Stimulated activated CD8-positive, alpha-beta memory T cell treated with anti-CD3 and anti-CD28 coated beads, Interleukin-4, amount 100 ng/mL, for 4 hours (primary cell): Measurements from ENCODE around the gene JADE2.
A peak's percentile ranks its signal among the peaks of the same experiment; 100 is the strongest.
"Not testable (repeated sequence)": the region's sequence is repeated elsewhere in the genome, so short reads cannot be mapped to it uniquely, and the experiment has no call there.

Experiments used
- DNase-seq, 2 donors: peaks; one replicate each; pipeline ENCODE4 v3.0.0-alpha.2; 2020; ENCODE audit warnings: low read depth in 2 of 2, low spot score in 1 of 2

Gene JADE2

DNA sequence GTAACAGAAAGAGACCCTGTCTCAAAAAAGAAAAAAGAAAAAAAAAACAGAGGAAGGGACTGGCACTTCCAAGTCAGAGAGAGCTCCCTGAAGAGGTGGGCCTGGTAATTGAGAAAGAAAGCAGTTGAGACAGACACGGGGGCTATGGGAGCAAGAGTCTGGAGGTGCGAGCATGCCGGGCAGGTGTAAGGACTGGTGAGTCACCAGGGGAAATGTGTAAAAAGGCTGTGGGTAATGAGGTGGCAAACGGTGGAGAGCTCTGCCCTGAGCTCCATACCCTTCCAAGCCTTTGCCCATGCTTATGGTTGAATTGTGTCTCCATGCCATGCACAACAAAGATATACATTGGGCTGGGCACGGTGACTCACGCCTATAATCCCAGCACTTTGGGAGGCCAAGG, 18.0 kb upstream of the JADE2 start:
- DNase-seq: no peak

DNA sequence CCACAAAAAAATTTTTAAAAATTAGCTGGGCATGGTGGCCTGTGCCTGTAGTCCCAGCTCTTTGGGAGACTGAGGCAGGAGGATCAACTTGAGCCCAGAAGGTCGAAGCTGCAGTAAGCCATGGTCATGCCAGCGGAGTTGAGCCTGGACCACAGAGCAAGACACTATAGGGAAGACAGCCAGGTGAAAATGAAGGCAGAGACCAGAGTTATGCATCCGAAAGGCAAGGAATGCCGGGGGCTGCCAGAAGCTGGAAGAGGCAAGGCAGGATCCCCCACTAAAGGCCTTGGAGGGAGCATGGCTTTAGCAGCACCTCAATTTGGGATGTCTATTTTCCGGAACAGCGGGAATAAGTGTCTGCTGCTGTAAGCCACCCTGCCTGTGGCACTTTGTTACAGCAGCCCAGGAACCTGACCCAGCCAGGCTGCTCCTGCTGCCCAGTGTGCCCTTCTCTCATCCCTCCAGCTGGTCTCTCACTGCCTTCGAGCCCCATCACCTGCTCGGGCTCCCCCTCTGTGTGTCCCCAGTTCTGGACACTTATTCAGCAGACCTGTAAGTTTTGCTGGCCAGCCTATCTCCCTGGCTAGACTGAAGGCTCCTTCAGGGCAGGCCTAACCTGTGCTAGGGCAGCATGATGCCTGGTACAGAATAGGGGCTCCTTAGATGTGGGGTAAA, 16.8 kb upstream of the JADE2 start:
- DNase-seq: no peak

DNA sequence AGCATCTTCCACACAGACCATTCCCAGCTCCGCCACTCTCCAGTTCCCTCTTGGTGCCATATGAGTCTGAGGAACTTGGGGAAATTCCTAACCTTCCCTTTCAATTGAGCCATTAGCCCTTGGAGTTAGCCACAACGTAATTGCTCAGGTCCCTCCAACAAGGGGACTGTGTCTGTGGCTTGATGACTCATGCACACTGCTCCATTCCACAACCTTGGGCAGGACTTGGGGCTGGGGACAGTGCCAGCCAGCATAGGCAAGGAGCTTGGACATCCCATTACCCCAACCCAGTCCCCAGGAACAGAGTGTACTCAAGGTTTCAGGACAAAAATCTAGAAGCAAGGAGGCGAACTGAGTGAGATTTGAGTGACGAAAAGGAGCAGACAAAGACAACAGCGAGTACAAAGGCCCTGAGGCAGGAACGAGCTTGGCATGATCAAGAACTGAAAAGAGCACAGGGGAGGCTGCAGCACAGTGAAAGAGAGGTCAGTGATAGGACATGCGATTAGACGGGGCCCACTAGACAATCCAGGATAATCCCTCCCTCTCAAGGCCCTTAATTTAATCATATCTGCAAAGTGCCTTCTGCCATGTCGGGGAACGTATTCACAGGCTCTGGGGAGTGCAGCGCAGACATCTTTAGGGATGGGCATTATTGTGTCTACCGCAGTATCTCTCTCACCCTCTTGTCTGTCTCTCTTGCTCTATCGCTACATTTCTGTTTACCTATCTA, 16.0 kb upstream of the JADE2 start:
- no peak for DNase-seq

DNA sequence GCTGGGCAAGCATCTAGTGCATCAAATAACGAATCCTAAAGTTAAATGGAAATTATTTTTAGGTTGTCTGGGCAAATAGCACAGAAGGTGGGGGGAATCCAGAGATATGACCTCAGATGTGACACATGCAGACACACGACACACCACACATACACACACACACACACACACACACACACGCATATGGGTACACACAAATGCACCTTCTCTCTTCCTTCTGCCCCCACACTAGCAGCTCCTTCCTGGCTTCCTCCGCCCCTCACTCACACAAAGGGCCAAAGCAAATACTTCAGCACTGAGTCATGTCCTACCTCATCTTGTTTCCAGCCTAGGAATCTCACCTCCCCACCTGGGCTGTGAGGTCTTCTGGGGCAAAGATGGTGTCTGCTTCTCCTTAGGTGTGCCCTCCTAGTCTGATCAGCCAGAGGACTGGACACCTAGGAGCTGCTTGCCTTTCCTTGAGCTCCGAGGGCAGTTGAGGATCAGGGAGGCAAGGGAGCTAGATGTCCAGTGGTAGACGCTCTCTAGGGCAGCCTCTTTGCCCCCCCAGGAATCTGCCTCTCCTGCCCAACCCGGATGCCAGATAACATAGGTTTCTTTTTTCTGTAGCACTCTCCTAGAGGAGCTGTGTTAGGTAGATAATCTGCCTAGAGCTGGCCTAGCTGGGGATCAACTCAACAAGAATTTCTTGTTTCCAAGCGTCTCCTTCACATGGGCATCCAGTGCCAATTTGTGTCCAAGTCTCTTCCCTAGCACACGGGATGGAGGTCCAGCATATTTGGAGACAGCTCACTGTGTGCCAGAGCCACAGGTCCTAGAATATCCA, 14.3 kb upstream of the JADE2 start:
- peak; percentile 30 to 52 for DNase-seq

DNA sequence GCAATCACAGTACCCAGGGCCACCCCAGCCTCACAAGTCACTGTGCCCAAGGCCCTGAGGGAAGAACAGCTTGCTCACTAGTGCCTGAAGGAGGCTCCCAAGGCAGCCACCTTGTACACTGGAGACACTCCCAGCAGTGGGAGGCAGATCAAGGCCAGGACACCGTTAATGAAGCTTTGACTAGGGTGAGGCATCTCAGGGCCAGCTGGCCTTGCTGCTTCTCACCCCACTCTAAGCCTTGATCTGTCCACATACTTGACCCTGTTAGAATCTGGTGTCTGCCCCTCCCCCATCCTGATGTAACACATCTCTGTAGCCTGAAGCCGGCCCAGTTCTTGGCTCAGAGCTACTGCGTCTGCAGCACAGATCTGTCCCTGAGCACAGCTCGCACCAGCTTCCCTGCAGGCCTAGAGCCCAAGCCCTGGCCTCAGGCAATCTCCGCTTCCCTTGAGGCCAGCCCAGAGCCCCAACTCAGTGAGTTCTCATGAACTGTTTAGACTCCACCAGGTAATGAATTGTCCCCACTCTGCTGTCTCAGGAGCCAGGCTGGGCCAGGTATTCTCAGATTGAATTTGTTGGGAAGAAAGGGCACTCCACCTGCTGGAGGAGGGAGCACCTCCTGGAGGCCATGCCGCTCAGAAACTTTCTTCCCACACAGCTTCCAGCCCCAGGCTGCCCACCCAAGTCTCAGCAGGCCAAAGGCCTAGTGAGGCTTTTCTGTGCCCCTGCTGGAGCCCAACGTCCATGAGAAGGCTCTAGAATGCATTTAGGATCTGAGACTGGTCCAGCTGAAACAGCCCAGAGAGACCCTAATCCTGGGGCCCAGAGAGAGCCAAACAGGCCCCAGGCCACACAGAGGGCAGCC, 13.4 kb upstream of the JADE2 start:
- DNase-seq: no peak

DNA sequence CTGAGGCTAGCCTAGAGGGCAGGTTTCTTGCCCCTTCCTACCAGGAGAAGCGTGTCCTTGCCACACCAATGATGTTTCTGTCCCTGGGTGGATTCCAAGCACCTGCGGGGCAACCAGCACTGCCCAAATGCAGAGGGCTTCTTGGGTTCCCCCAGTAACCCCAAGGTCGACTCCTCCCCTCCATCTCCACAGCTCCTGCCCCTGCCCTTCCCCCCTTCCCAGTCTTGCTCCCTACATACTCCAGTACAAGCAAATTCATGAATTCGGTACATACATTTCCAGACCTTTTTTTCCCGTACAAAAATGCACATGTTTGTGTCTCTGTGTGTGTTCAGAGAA, 12.8 kb upstream of the JADE2 start:
- DNase-seq: no peak

DNA sequence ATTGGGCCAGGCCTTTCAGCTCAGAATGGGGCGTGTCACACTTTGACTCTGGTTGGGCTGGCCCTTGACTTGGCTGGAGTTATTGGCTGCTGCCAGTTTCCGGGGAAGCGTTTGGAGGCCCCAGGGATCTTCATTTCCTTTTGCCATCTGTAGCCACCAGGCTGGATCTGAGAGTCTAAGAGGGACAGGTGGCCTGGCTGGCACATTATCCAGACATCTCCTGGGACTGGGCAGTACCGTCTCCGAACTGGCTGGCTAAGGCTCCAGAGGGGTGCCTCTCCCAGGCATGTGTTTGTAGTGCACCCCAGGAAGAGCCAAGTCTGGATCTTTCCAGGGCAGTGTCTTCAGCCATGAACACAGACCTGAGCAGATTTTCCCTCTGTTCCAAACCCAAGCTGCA, 9.7 kb upstream of the JADE2 start:
- DNase-seq: no peak

DNA sequence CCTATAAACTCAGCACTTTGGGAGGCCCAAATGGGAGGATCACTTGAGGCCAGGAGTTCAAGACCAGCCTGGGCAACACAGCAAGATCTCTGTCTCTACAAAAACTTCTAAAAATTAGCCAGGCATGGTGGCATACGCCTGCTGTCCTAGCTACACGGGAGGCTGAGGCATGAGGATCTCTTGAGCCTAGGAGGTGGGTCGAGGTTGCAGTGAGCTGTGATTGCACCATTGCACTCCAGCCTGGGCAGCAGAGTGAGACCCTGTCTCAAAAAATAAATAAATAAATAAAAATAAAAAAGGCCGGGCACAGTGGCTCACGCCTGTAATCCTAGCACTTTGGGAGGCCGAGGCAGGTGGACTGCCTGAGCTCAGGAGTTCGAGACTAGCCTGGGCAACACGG, 8.5 kb upstream of the JADE2 start:
- DNase-seq: not testable (repeated sequence)

DNA sequence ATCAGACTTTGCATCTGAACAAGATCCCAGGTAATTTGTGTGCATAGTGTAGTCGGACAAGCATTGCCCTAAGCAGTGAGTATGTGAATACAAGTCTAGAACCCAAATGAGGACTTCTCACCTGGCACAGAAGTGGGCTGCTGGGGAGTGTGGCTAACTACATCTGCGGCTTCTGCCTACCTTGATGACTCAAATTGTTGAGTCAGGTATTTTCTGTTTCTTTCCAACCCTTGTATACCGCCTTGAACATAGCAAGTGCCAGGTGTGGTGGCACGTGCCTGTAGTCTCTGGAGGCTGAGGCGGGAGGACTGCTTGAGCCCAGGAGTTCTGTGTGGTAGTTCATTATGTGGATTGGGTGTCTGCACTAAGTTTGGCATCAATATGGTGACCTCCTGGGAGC, 7.9 kb upstream of the JADE2 start:
- DNase-seq: no peak

DNA sequence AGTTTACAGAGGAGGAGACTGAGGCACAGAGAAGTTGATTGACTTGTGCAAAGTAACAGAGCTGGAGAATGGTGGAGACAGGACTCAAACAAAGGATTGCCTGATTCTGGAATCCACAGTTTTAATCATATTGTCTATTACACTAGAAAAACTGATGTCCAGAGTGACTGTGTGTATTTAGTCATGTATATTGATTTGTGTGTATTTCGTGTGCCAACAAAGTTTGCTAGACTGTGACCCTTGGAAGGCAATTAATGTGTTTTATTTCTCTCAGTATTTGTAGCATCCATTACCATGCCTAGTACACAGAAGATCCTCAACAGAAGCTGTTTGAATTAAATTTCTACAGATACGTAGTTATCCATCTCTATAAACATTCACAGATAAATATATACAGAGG, 5.5 kb upstream of the JADE2 start:
- DNase-seq: no peak

DNA sequence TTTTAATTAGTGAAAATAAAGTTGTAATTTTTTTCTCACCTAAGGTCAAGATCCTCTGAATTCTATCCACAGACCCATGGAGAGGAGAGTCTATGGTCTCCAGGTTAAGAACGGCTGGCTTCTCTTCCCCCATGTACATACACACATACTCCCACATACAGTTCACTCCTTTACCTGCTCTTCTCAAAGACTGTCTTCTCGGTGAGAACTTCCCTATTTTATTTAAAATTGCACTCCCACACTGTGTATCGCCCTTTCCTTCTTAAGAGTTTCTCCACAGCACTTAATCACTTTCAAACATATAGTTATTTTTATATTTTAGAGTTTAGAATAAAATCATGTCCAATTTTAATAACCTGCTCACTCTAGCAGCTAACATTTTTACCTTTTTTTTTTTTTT, 3.6 kb upstream of the JADE2 start:
- no peak for DNase-seq

DNA sequence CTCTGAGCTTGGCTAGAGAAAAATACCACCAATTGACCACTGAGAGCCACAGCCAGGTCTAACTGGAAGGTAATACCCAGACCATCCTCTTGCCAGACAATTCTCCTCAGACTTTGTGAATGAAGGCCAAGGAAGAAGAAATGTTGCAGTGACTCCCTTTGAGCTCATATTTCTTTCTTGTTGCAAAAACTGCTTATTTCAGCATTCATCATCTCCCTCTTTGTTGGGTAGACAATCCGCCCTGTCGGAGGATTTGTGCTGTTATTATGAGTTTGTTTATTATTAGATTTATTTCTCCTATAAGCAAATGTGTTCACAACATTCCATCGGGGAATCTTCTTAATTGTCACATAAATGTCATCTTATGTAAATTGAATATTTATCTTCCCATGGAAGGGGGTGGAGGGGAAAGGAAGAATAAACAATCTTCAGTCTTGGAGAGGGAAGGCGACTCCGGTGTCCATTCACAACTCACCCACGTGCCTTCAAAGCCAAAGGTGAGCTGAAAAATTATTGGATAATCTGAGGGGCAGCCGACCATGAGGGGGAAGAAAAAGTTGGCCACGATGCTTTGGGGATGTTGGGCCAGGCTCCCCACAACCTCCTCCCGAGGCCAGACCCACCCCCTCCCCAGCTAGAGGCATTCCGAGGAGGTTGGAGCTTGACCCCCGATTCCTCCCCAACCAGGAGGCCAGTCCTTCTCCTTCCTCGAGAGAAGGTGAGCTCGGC, 1.8 kb upstream of the JADE2 start:
- no peak for DNase-seq

DNA sequence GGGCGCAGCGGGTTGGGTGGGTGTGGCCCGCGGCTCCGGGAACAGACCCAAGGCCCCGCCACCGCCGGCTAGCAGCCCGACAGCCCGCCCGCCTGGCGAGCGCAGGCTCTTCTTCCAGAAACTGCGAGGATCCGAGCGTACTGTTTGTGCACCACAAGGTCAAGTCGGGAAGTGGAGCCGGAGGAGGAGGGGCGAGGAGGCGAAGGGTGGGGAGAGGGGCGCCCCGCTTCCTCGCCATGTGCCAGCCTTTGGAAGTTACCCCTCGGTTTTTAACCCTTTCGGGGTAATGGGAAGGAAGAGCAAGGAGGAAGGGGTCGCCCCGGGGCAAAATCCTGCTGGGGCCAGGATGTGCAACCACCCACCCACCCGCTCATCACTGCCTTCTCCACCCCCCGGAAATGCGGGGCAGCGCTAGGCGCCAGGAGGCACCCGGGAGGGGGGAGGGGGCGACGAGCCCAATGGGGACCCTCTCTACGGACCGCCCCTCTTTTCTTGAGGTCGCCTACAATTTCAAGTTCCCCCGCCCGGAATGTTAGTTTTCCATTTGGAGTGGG, 1.1 kb upstream of the JADE2 start:
- peak; percentile 8 to 42 for DNase-seq

DNA sequence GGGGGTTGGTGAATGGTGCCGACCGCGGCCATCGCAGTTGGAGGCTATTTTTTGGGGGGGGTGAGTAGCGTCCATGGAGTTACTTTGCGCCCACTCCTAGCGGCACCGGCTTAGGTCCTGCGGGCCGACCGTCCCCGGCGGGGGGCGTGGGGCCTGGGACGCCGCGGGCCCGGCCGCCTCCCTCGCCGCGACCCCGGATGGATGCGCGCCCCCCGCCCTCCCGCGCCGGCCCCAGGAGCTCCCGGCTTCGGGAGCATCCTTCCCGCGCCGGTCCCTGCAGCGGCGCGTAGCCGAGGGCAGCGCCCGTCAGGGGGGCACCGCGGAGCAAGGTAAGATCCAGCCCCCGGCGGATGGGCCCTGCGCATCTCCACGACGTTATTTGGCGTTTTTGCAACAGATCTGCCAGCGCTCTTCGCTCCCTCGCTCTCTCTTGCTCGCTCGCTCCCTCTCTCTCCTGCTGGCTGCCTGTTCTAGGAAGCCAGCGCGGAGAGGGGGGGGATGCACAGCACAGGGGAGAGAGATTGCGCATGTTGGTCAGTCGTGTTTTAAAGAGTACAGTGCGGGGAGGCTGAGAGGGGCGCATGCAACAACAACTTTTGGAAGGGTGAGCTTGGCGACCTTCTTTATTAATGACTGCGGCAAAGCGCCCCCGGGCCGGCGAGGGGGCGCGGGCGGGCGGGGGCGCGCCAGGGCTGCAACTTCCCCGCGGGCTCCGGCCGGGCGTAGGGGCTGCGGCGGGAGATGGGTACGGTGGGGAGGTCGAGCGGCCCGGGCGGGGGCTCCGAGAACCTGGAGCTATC, 413 bp downstream of the JADE2 start:
- peak in 1 of 2 donors; percentile 14 for DNase-seq

DNA sequence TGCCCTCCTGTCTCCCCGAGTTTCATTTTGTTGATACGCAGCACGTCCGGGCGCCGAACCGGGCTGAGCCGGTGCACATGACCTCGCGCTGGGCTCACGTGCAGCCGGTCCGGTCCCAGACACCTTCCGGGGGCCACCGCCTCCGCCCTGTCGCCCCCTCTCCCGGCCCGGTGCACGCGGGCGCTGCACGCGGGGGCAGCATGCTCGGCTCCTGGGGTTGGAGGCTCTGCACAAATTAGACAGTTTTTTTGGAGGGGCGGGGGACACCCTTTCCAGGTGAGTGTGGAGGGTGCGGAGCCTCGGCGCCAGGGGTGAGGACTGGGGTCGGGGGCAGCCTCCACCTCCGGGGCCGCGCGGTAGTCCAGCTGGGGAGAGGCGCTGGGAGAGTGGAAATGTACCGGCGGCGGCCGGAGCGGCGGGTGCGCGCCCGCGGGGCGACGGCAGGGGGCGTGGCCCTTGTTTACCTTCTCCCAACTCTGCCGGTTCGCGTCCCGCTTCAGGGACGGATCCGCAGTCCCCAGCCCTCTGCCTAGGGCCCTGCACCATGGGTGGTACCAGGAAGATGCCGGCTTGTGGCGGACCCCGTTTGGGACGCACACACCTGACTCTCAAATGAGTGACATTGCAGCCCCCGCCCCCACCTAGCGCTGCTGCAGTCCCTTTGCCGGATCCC, 1.1 kb downstream of the JADE2 start:
- peak in 1 of 2 donors; percentile 20 for DNase-seq

DNA sequence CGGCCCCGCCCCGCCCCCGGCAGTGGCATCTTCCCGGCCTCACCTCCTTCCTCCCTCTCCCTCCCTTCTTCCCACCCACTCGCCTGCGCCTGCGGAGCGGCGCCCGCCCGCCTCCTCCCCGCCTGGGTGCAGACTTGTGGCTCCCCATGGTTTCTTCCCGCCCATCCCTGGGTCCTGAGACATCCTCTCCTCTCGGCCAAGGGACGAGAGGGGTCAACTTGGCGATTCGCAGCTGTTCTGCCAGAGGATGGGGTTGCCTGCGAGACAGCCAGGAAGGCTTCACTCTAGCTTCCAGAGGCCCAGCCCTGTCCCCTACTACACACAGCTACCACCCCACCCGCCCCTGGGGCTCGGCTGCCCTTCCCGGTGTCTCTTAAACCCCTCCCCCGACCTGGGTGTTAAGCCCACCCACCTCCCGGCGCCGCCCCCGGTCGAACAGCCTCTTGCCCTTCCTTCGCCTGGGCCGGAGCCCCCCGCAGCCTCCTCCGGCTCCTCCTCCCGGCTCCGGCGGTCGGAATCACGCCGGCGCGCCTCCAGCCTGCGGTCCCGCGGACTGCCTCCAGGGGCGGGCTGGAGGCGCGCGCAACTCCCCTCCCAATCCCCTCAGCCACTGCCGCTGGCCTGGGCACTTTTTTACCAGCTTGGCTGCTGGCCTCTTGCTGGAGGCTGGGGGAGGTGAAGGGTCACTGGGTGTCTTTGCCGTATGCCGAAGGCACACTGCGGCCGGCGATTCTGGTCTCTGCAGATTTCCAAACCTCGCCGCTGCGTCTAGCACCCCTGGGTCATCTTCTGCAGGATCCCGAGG, 1.9 kb downstream of the JADE2 start:
- peak; percentile 31 to 59 for DNase-seq

DNA sequence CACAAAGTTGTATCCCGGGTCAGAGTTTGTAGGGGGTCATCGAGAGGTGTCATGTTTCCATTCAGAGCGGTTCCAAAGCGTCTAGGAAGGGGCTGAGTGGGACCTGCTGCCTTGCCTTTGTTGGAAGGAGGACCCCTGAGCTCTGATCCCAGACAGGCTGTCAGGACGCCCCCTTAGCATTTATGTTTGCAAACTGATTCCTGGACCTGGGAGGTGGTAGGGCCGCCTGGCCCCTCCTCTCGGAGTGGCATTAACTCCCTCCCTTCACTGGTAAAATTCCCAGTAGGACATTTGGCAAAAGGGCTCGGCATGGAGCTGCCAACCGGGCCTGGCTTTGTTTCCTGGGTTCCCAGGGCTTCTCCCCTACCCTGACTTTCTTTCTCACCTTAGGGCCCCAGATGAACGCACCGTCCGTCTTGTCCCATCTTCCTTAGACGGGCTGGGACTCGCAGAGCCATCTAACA, 2.5 kb downstream of the JADE2 start:
- no peak for DNase-seq

DNA sequence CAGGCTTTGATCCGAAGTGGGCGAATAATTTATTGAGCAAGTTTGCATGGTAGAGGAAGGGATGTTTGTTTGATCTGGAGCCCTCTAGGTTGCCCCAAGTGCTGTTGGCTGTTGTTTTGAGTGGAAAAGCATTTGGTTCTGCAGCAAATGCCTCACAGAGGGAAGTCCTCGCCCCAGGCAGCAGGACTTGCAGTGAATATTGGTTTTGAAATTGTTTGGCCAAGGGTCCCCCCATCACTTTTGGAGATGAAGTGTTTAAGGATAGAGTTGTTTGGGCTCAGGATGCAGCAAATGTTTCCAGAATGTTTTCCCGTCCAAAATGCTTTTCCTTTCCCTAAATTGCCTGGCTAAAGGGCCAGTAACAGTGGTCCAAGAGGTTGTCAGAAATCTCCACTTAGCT, 3.1 kb downstream of the JADE2 start:
- DNase-seq: no peak
